DOHH2 (cell line): ENCODE measurements around the gene OR2AT4.

Experiments
- H3F3A ChIP-seq: fragments of 200-600 bp; sonication (generic), shearing (Covaris generic); 2 replicates; pipeline ENCODE4 v1.6.0; 2016; ENCODE audit warnings: antibody characterized with exemption, mild to moderate bottlenecking; ENCODE audit not compliant: control insufficient read depth, insufficient read depth
- H3K27ac ChIP-seq: fragments of 200-600 bp; sonication (generic); 2 replicates; pipeline ENCODE4 v1.5.1; 2014; ENCODE audit warnings: low read depth, mild to moderate bottlenecking, low read length, moderate library complexity
- H3K27me3 ChIP-seq: fragments of 200-600 bp; sonication (generic); 2 replicates; pipeline ENCODE4 v1.6.1; 2014; ENCODE audit warnings: mild to moderate bottlenecking, low read length, mixed read lengths; ENCODE audit not compliant: control insufficient read depth
- H3K36me3 ChIP-seq: fragments of 200-600 bp; sonication (generic); 2 replicates; pipeline ENCODE4 v1.6.1; 2014; ENCODE audit warnings: mild to moderate bottlenecking, low read length, moderate library complexity, mixed read lengths; ENCODE audit not compliant: control insufficient read depth
- H3K4me1 ChIP-seq: fragments of 200-600 bp; sonication (generic); 2 replicates; pipeline ENCODE4 v1.6.1; 2014; ENCODE audit warnings: mild to moderate bottlenecking, low read length, mixed read lengths; ENCODE audit not compliant: control insufficient read depth
- H3K4me2 ChIP-seq: fragments of 200-600 bp; sonication (generic); 2 replicates; pipeline ENCODE4 v1.6.0; 2014; ENCODE audit warnings: mild to moderate bottlenecking, low read length, moderate library complexity
- H3K4me3 ChIP-seq: fragments of 200-600 bp; sonication (generic); 2 replicates; pipeline ENCODE4 v1.5.1; 2014; ENCODE audit warnings: mild to moderate bottlenecking, low read length, mixed read lengths
- H3K79me2 ChIP-seq: fragments of 200-600 bp; sonication (generic); 2 replicates; pipeline ENCODE4 v1.6.1; 2014; ENCODE audit warnings: mild to moderate bottlenecking, low read length, mixed read lengths; ENCODE audit not compliant: control insufficient read depth
- H3K9me2 ChIP-seq: fragments of 200-600 bp; sonication (generic); replicated peaks from 2 replicates; pipeline ENCODE4 v1.6.1; 2014; ENCODE audit warnings: mild to moderate bottlenecking, low read length, mixed read lengths; ENCODE audit not compliant: control insufficient read depth
- H3K9me3 ChIP-seq: fragments of 200-600 bp; sonication (generic); 2 replicates; pipeline ENCODE4 v1.6.1; 2014; ENCODE audit warnings: antibody characterized with exemption, low read length, mixed read lengths; ENCODE audit not compliant: control insufficient read depth, insufficient read depth
- H4K20me1 ChIP-seq: fragments of 200-600 bp; sonication (generic); 2 replicates; pipeline ENCODE4 v1.6.0; 2014; ENCODE audit warnings: low read depth, mild to moderate bottlenecking, antibody characterized with exemption, low read length, moderate library complexity; ENCODE audit not compliant: control insufficient read depth, insufficient read depth
- CTCF ChIP-seq: fragments of 200-600 bp; sonication (generic); IDR thresholded peaks from one replicate; pipeline ENCODE4 v1.5.1; 2014; ENCODE audit warnings: antibody characterized with exemption, mild to moderate bottlenecking, low read depth, low read length; ENCODE audit not compliant: poor library complexity, severe bottlenecking
- EZH2phosphoT487 ChIP-seq: fragments of 200-600 bp; sonication (generic); IDR thresholded peaks from 2 replicates; pipeline ENCODE4 v1.6.1; 2017; ENCODE audit warnings: borderline replicate concordance, mild to moderate bottlenecking, antibody characterized with exemption, low read length, moderate library complexity, mixed read lengths

Gene OR2AT4

GRCh38 chr11:75135021-75135650 lies 38.5 kb upstream of the OR2AT4 start:
- Histone ChIP-seq H3K79me2 (no peaks in the 10 kb centered on the region), H3K9me2 (no peaks in the 10 kb centered on the region), H3K9me3 (no peaks in the 10 kb centered on the region), H3K4me2 (no peak overlapping the region), H3F3A (no peaks in the 10 kb centered on the region), H3K4me1 (no peaks in the 10 kb centered on the region), H4K20me1 (no peaks in the 10 kb centered on the region), H3K27me3 (peaks cover 8% of the 10 kb centered on the region; the same call in 1 of the 2 replicates), H3K36me3 (no peaks in the 10 kb centered on the region), H3K4me3 (no peak overlapping the region), H3K27ac (no peak overlapping the region)
- no peak for TF ChIP-seq EZH2phosphoT487
- no peak for TF ChIP-seq CTCF

DNA sequence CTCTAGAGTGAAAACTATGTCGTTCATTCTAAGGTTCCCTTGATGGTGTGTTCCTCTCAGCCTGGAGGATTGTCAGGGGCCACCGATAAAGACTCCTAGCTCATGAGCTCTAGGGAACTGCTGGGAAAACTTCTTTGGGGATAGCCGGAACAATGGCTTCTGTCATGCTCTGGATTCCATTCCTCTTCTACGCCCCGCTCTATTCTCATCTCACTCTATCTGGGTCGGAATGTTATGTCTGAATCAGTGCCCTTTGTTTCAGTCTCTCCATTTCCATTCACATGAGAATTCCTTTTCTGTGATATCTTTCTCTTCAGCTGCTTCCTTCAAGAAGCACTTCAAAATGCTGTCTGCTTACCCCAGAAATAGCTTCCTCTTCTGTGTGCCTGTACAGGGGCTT lies 37.3 kb upstream of the OR2AT4 start:
- Histone ChIP-seq H3F3A (no peaks in the 10 kb centered on the region), H3K4me3 (no peak overlapping the region), H3K79me2 (no peaks in the 10 kb centered on the region), H3K9me2 (no peaks in the 10 kb centered on the region), H3K27me3 (peaks cover 8% of the 10 kb centered on the region; the same call in 1 of the 2 replicates), H4K20me1 (no peaks in the 10 kb centered on the region), H3K27ac (no peak overlapping the region), H3K36me3 (no peaks in the 10 kb centered on the region), H3K4me2 (no peak overlapping the region), H3K9me3 (no peaks in the 10 kb centered on the region), H3K4me1 (no peaks in the 10 kb centered on the region)
- TF ChIP-seq CTCF (no peak), EZH2phosphoT487 (no peak)

DNA sequence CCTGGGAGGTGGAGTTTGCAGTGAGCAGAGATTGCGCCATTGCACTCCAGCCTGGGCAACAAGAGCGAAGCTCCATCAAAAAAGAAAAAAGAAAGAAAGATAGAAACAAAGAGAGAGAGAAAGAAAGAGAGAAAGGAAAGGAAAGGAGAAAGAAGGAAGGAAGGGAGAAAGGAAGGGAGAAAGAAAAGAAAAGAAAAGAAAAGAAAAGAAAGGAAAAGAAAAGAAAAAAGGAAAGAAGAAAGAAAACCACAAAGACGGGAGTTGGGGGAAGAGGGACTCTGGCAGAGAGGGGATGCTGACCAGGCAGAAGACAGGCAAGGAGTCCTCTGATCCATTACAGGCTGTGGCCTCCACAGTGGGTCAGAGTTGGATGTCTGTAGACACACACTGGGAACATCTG lies 35.4 kb upstream of the OR2AT4 start:
- H3K79me2 ChIP-seq = no peaks in the 10 kb centered on the region
- H3K27me3 ChIP-seq = peaks cover 3% of the 10 kb centered on the region; the same call in 1 of the 2 replicates
- TF ChIP-seq CTCF (no peak), EZH2phosphoT487 (no peak)
- no peaks in the 10 kb centered on the region for H3K36me3 ChIP-seq
- H3K4me3 ChIP-seq = no peak overlapping the region
- H3K9me3 ChIP-seq = no peaks in the 10 kb centered on the region
- H4K20me1 ChIP-seq = no peaks in the 10 kb centered on the region
- no peaks in the 10 kb centered on the region for H3K9me2 ChIP-seq
- no peaks in the 10 kb centered on the region for H3K4me1 ChIP-seq
- no peaks in the 10 kb centered on the region for H3F3A ChIP-seq
- no peak overlapping the region for H3K27ac ChIP-seq
- H3K4me2 ChIP-seq = no peak overlapping the region
